Choroid plexus epithelial cell (primary cell): ENCODE results near the gene TOP3A.

Experiments
- DNase-seq: peaks from one replicate; pipeline ENCODE4 v3.0.0-alpha.2; 2010; ENCODE audit warnings: low read depth
- H3K4me3 ChIP-seq: 2 replicates; pipeline ENCODE4 v1.5.1; 2011; ENCODE audit warnings: low read depth, mild to moderate bottlenecking, control low read depth, low read length, moderate library complexity
- CTCF ChIP-seq: conservative IDR thresholded peaks from 2 replicates; pipeline ENCODE4 v1.5.1; 2011; ENCODE audit warnings: low read depth, mild to moderate bottlenecking, control low read depth, inconsistent platforms, low read length, moderate library complexity

The TOP3A gene

GRCh38 chr17:18227635-18228034 is 87.2 kb downstream of the TOP3A start:
- TF ChIP-seq CTCF: no peak
- no peak for DNase-seq
- no peak overlapping the region for H3K4me3 ChIP-seq

GRCh38 chr17:18226284-18226945 is 88.4 kb downstream of the TOP3A start:
- H3K4me3 ChIP-seq: peak overlapping the region; percentile 79
- DNase-seq: no peak
- TF ChIP-seq CTCF: no peak

- H3K4me3 ChIP-seq: peak overlapping the region; percentile 79
- TF ChIP-seq CTCF: no peak
- DNase-seq: peak; percentile 17
Observed at GRCh38 chr17:18225642-18226283, 89.0 kb downstream of the TOP3A start.

- peak within 1 kb of the TSS; percentile 79 for H3K4me3 ChIP-seq
- no peak for TF ChIP-seq CTCF
- DNase-seq: peak; percentile 97
Observed at GRCh38 chr17:18225121-18225641, 89.6 kb downstream of the TOP3A start, which contains the start of gene LLGL1. Gene LLGL1, plus strand, starts transcription at chr17:18225635. Its CDS starts 48 bp downstream, at chr17:18225683.

- DNase-seq: peak; percentile 60
- TF ChIP-seq CTCF: no peak
- H3K4me3 ChIP-seq: peak overlapping the region; percentile 57
Observed at GRCh38 chr17:18224387-18225120, 90.2 kb downstream of the TOP3A start.

GRCh38 chr17:18224053-18224386 is 90.8 kb downstream of the TOP3A start:
- TF ChIP-seq CTCF: no peak
- H3K4me3 ChIP-seq: no peak overlapping the region
- DNase-seq: no peak
